Measurements from ENCODE around the gene C16orf89. TPM values are rescaled to one million over a fixed set of nuclear protein-coding genes. Genes with fewer than 3 reads are reported as not detected.

Gene C16orf89
- total RNA-seq, 1 experiment from 2014 or later = 1.8 TPM

- Mint-ChIP-seq H3K27ac (no peak overlapping the region), H3K27me3 (ENCODE audit: low read depth) (no peaks in the 10 kb centered on the region), H3K4me3 (peak overlapping the region; percentile 51), H3K9me3 (no peaks in the 10 kb centered on the region), H3K36me3 (no peaks in the 10 kb centered on the region), H3K4me1 (peaks cover 20% of the 10 kb centered on the region)
- ChIA-PET CTCF (interaction anchor here (0.5 to 1.6 kb wide), 3 partner anchors 25 to 73 kb away, joined by 4 to 6 read pairs (median 5); partner anchors contain the start of gene SEC14L5), POLR2A (interaction anchor here (0.6 kb wide), 1 partner anchor 54 kb away, joined by 6 read pairs; no protein-coding TSS in a partner anchor)
- TF ChIP-seq ATF6 (CRISPR knock-in tag; IDR thresholded peaks at IDR 0.05) (no peak), ZBTB43 (CRISPR knock-in tag; IDR thresholded peaks at IDR 0.05) (no peak), AR (CRISPR knock-in tag; IDR thresholded peaks at IDR 0.05) (no peak), FOXK1 (CRISPR knock-in tag; IDR thresholded peaks at IDR 0.05) (no peak)
- ATAC-seq = no peak
- DNase-seq (ENCODE audit: low spot score) = no peak
Measured at GRCh38 chr16:5031601-5032000, 34.2 kb downstream of the C16orf89 start.

GRCh38 chr16:5030251-5030870, 35.4 kb downstream of the C16orf89 start:
- no peak overlapping the region for H3K4me3 Mint-ChIP-seq
- POLR2A ChIA-PET = interaction anchor here (0.6 kb wide), 1 partner anchor 77 kb away, joined by 3 read pairs; no protein-coding TSS in a partner anchor
- CTCF ChIA-PET = interaction anchor here (1.4 to 1.6 kb wide), 2 partner anchors 28 to 72 kb away, joined by 3 to 4 read pairs; partner anchors contain the start of gene SEC14L5
- no peaks in the 10 kb centered on the region for H3K36me3 Mint-ChIP-seq
- no peak for TF ChIP-seq ATF3 (CRISPR knock-in tag; conservative IDR thresholded peaks at IDR 0.05)
- H3K9me3 Mint-ChIP-seq = no peaks in the 10 kb centered on the region
- peaks cover 9% of the 10 kb centered on the region for H3K4me1 Mint-ChIP-seq
- DNase-seq (ENCODE audit: low spot score) = no peak
- ATAC-seq = no peak
- H3K27ac Mint-ChIP-seq = no peak overlapping the region
- no peaks in the 10 kb centered on the region for H3K27me3 Mint-ChIP-seq (ENCODE audit: low read depth)

- no peaks in the 10 kb centered on the region for H3K36me3 Mint-ChIP-seq
- TF ChIP-seq ZNF138 (CRISPR knock-in tag; conservative IDR thresholded peaks at IDR 0.05) (no peak), GTF2I (CRISPR knock-in tag; conservative IDR thresholded peaks at IDR 0.05) (no peak), FOXJ3 (CRISPR knock-in tag; IDR thresholded peaks at IDR 0.05; ENCODE audit: borderline replicate concordance) (no peak), TEAD1 (CRISPR knock-in tag; IDR thresholded peaks at IDR 0.05) (no peak), CTCF (IDR thresholded peaks at IDR 0.05) (no peak), HMGA2 (CRISPR knock-in tag; IDR thresholded peaks at IDR 0.05) (no peak), ELF4 (CRISPR knock-in tag; IDR thresholded peaks at IDR 0.05; ENCODE audit: low read depth) (no peak), EMX1 (CRISPR knock-in tag; IDR thresholded peaks at IDR 0.05) (no peak), ARID4B (CRISPR knock-in tag; IDR thresholded peaks at IDR 0.05; ENCODE audit: borderline replicate concordance) (no peak)
- H3K27ac Mint-ChIP-seq = no peak overlapping the region
- DNase-seq (ENCODE audit: low spot score) = no peak
- H3K4me1 Mint-ChIP-seq = peaks cover 5% of the 10 kb centered on the region
- no peak overlapping the region for H3K4me3 Mint-ChIP-seq
- ChIA-PET CTCF (no interaction called here), POLR2A (no interaction called here)
- no peaks in the 10 kb centered on the region for H3K27me3 Mint-ChIP-seq (ENCODE audit: low read depth)
- no peaks in the 10 kb centered on the region for H3K9me3 Mint-ChIP-seq
- ATAC-seq = no peak
Measured at GRCh38 chr16:5028950-5029475, 36.7 kb downstream of the C16orf89 start.

All from WTC11 (cell line).